Sciatic nerve (tissue), 2 donors: ENCODE data around the gene LHFPL2. TPM values are rescaled to one million over a fixed set of nuclear protein-coding genes. Genes with fewer than 3 reads are reported as not detected.

Experiments
- ATAC-seq: fragments of 200-7000 bp; cut with Tn5 transposase; one replicate; pipeline ENCODE4 v1.9.1; 2020; ENCODE audit warnings: mild to moderate bottlenecking, moderate library complexity
- DNase-seq: peaks from one replicate; pipeline ENCODE4 v3.0.0-alpha.2; 2020; ENCODE audit warnings: low spot score
- intact Hi-C: fragments of 100-400 bp; cut with DNase I; formaldehyde crosslinking; loops from one replicate; pipeline ENCODE4 v1.14.2; 2022
- total RNA-seq: library from RNA; stranded (reverse); fragmentation: NEBNext Ultra II Directional; extraction: Animal tissue kit (Norgen Biotek cat#: 25700); gene quantifications from one replicate; pipeline ENCODE4 v1.2.1, GENCODE V29; 2021
- donor health status: DM: no; HTN: no; CAD: no.
- donor health status: DM: no; HTN: no; CAD: no.

Gene LHFPL2
- total RNA-seq, 1 donor from 2014 or later, result 33.4 TPM

DNA sequence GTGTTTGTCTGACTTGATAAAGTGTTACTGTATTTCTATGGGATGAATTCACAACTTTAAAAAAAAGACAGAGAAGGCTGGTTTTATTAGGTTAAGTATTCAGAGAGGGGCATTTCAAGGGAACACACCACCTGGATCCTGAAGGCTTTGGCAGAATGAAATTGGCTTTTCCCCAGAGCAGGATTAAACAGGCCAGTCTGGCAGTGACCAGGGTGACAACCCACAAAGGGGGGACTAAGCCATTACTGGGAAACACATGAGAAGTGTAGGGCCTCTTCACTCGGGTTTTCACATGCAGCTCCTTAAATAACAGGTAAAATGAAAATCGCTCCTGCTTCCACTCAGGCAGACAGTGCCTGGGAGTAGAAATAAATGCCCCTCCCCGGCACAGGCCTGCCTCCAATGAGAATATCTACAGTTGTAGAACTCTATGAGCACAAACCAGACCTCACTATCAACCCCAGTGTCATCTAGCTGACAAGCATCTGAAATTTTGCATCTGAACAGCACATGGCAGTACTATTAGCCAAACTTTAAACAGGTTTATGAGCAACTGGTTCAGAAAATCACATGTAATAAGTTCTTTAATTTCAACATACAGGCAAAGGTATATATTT lies 85.8 kb downstream of the LHFPL2 start:
- DNase-seq (no peak), ATAC-seq (no peak)
- intact Hi-C loops, result no loop called here

DNA sequence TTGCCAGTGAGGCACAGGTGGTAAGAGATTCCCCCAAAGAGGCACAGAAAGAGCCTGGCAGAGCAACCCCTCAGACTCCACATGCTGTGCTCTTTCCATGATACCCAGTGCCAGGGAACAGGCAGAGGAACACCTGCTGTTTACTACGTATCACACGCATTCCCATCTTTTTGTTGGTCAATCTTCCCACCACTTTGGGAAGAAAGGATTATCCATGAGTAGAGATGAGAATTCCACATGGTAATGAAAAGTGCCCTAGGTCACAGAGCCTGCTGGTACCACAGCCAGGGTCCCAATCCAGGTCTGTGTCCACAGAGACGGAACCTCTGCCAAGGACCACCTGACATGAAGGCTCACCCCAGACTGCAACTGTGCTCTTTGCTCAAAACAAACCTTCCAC lies 86.6 kb downstream of the LHFPL2 start:
- DNase-seq, result no peak
- intact Hi-C loops, result no loop called here
- ATAC-seq, result no peak

DNA sequence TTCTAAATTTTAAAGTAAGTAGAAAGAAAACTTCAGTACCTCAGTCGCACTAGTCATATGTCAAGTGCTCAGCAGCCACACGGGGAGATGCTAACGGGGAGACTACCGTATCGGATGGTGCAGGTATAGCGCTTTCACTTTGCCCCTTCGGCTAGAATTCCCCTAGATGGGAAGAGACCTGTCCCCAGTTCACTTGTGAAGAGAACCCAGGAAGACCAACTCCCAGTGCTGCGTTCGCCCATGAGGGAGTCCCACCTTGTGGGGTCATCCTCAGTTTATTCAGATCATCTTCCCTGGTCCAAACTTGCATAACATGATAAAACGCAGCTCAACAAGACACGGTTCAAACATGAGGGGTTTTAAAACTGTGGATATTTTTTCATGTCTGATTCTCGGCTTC lies 87.3 kb downstream of the LHFPL2 start:
- DNase-seq, result no peak
- intact Hi-C loops, result no loop called here
- ATAC-seq, result no peak

DNA sequence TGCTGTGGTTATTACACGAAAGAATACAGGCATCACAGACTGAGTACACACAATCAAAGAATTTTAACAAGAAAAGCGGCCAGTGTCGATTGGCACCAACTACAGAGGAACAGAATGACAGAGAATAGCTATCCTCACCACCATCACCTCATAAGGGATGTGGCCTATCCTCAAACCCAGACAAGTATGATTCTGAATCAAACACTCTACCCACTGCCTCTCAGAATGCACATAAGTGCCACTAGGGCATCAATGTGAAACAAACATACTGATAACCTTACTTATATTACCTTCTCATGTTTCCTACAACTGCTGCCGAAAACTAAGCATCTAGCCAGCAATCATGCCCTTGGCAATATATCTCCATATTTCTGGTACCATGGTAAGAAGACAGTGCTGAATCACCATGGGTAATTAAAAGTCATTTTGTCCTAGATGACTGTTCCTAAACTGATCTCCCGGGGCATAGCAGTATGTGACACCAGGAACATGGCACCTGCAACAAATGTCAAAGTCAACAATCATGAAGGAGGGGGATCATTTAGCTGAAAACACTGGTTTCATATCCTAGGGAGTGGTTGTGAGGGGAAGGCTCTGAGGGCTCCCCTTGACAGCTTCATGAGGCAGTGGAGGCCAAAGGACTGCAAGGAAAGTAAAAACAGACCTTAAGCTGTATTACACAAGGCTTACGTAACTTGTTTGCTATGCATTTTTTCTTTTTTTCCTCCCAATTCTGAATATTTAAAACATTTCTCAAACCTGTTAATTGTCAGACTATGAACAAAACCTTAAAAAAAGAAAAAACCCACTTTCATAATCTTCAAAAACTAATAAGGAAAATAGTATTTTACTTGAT lies 88.3 kb downstream of the LHFPL2 start:
- DNase-seq, result no peak
- intact Hi-C loops, result no loop called here
- no peak for ATAC-seq

DNA sequence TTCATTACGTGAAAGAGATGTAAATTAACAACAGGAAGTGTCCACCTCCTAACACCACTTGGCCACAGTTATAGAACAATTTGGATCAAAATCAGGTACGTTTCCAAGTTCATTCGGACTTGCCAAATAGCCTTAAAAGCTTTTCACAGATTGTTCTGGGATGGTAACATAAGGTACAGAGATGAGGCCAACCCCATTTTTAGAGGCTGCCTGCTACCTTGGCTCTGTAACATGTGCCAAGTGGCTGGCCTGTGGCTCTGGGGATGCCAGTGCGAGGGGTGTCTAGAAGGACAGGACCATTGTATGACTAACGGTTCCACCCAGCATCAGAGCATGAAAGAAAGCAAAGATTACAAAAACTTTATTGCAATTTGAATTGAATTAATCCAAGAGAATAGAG lies 91.0 kb downstream of the LHFPL2 start:
- ATAC-seq, result no peak
- no peak for DNase-seq
- intact Hi-C loops, result no loop called here

DNA sequence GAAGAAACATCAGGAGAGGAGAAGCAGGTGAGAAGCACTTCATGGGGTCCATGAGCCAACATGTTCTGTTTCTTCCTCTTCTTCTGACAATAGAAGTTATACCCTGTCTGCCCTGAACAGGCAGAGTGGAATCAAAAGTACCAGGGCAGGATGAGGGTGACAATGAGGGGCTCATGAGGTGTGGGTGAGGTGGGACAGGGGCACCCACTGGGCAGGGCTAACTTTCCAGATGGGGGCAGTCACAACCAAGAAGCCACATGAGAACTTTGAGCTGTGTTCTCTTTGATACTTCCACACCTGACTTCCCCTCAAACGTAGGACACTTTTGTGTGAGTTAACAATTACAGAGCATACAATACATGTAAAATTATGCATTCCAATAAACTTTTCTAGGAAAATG lies 92.7 kb downstream of the LHFPL2 start:
- no peak for DNase-seq
- no peak for ATAC-seq
- intact Hi-C loops, result no loop called here

DNA sequence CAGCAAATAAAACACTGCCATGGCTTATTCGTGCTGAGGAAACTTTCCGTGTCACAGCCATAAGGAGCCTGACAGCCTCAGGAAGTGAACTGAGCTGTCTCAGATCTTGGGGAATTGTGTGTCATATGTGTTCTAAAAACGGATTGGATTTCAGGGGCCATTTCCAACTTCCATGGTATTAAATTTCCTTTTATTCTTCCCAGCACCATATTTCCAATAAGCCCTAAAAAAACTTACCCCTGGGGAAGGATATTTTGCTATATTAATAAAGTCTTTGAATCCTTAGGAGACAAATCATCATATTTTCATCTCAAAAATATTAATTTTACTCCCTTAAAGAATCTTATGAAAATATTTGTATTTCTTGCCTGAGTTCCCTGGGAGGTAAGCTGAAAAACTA lies 93.9 kb downstream of the LHFPL2 start:
- no peak for ATAC-seq

DNA sequence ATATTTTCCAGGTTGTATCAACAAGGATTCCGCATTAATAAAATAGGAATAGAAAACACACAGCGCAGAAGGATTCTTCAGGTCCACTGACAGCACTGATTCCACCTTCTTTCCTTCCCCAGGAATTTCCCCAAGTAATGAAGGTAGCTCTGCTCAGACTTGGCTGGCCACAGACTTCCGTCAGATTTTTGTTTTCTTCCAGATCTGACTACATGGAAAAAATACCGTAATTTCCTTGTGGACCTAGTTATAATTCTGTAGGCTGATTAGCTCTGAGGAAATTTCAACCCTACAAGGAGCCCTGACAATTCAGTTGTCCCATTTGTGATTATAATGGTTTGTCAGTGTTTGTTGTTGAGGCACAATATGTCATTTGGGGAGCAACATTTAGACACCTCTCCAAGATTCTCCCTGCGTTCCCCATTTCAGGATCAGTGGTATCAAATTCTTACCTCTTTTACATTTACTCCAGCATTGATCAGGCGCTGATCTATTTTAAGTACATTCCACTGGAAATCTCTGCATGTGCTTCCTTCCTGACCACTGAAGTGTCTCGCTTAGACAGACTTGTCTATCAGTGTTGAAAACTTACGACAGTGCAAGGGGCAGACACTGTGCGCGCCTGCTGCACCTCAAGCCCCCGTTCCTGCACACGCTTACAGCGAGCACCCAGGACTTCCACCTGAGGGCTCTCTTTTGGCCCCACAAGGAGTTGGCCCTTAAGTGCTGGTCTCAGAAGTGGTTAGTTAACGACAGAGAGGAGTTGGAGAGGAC lies 94.8 kb downstream of the LHFPL2 start:
- intact Hi-C loops, result no loop called here
- no peak for ATAC-seq

More for the DNA sequence above, 93.9 kb downstream of the LHFPL2 start:
- intact Hi-C loops, result no loop called here
- DNase-seq, result no peak

DNA sequence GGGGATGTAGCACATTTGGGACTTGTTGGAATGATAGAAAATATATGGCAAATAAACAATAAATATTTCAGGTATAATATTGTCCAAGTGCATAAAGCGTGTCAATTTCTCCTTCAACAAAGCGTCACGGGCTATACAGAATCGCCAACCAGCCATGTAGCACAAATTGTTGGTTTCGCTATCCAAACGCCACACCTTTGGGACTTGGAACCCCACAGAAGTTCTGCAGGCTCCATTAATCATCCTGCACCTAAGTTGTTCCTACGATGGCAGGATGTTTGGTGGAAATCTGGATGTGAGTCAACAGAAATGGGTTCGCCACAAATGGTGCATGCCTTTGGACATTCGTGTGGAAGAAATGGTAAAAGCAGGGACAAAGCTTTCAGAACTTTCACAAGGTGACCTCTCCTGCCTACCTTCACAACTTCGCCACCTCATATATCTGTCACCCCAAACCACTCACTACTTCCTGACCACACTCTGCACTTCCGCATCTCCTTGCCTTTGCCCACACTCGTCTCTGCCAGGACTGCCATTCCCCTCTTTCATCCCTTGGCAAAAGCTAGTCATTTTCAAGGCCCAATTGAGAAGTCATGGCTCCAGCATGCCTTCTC lies 95.7 kb downstream of the LHFPL2 start:
- intact Hi-C loops, result no loop called here

More for the DNA sequence above, 94.8 kb downstream of the LHFPL2 start:
- no peak for DNase-seq

DNA sequence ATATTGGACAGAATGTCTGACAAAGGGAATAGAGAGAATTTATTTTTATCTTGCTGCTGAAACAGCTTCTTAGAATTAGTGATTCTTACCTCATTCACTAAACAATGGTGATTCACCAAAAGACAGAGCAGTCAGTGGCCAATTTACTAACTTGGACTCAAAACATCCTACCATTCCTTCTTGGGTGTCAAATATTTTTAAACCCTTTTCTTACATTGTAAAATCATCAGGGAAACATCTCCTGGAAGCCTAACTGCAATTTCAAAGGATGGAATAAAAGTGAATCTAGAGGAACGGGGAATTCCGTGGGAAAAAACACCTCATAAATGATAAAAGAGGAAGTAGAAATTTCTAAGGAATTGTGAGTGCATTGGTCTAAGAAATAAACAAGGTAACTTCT lies 97.7 kb downstream of the LHFPL2 start:
- intact Hi-C loops, result no loop called here
- ATAC-seq, result no peak
- DNase-seq, result no peak

More for the DNA sequence above, 95.7 kb downstream of the LHFPL2 start:
- ATAC-seq (no peak), DNase-seq (no peak)

DNA sequence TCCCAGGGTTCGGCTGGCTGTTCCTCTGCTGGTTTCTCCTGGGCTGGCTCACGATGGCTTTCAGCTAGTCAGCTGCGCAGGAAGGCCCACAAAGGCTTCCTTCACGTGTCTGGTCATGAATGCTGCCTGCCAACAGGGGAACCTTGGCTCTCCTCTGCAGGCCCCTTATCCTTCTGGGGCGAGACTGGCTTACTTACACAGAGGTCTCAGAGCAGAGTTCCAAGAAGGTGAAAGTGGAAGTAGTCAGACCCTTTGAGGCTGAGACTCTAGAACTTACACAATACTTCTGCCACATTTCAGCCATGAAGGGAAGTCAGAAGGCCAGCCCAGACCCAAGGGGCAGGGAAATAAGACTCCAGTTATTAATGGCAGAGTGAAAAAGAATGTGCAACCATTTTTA lies 99.5 kb downstream of the LHFPL2 start:
- ATAC-seq (peak; percentile 64), DNase-seq (no peak)
- intact Hi-C loops, result loop anchor here (10.0 kb wide), 1 partner anchor 416 kb away; no protein-coding TSS in a partner anchor

DNA sequence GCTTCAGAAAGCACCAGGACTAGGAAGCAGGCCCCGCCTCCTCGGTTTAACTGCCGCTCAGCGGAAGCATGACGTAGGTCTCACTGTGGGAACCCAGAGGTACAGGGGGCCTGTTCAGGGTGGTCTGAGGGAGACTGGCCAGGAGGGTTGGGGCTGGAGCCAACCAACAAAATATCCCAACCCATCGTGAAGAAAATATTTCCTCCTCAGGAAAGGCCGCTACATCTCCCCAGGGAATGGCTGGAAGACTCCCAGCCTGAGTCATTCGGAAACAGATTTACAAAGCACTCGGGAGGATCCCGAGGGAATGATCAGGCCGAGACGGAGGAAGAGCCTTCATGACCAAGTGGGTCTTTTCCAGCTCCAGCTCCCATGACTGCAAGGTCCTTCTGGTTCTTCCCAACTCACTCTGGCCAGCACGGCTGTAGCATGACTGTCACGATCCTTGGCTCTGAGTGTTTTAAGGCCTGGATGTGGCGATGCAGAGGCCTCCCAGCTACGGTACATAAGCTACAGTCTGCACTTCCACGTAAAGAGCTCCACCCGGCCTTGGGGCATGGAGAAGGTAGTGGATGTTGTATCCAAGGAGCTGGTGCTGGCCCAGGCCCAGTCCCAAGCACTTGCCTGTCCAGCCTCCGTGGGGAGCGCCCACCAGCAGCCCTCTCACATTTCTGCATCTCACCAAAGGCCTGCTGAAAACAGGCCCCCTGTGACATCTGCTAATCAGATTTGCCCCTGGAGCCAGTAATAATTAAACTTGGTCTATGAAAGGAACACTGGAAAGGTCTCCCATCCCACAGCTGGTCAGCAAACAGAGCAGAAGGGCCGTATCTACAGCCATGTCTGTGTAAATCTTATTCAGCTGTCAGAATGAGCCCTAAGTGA lies 100.6 kb downstream of the LHFPL2 start:
- DNase-seq (peak; percentile 92), ATAC-seq (peak; percentile 89)
- intact Hi-C loops, result loop anchor here (10.0 kb wide), 1 partner anchor 417 kb away; no protein-coding TSS in a partner anchor

DNA sequence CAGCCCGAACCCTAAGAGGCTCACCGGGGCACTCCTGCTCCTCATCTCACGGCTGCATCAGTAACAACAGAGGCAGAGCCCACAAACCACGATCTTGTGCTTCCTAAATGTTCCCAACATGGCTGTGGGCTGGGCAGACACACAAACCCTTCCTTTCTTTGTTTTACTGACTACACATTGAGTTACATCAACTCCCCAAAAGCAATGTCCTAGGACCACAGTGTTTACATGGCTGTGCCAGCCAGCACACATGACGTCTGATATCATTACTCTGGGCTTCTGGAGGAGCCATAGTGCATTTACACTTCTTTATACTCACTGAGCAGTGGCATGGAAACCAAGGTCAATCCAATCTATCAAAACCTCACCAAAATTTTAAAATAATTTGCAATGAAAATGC lies 101.4 kb downstream of the LHFPL2 start:
- DNase-seq, result no peak
- intact Hi-C loops, result loop anchor here (10.0 kb wide), 1 partner anchor 418 kb away; no protein-coding TSS in a partner anchor
- ATAC-seq, result no peak

DNA sequence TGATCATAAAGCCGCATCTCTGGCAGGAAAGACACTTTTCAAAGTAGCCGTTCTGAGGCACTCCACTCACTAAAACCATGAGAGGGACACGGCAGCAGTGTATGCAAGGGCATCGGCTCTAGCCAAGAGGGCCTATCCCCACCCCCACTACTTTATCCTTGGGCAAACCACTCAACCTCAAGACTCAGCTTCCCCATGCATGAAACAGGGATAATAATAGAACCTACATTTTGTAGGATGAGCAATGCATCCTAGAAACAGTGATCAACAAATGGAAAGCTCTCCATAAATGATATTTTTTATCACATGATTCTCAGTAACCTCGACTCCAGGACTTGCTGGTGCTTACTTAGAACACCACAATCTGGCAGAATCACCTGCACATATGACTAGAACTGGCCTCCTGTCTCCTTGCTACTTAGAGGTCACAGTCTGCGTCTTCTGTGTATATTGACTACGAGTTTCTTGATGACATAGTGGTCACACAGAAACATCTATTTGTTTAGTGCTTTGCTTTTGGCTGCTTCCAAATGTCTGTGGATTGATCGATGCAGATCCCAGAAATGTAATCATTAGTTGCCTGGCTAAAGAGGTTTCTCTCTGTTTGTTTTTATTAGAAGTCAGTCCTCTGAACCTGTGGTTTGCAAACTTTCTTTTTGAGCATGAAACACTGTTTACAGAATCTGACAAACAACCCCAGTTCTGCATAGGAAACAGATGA lies 102.1 kb downstream of the LHFPL2 start:
- DNase-seq (no peak), ATAC-seq (no peak)
- intact Hi-C loops, result loop anchor here (10.0 kb wide), 1 partner anchor 418 kb away; no protein-coding TSS in a partner anchor

DNA sequence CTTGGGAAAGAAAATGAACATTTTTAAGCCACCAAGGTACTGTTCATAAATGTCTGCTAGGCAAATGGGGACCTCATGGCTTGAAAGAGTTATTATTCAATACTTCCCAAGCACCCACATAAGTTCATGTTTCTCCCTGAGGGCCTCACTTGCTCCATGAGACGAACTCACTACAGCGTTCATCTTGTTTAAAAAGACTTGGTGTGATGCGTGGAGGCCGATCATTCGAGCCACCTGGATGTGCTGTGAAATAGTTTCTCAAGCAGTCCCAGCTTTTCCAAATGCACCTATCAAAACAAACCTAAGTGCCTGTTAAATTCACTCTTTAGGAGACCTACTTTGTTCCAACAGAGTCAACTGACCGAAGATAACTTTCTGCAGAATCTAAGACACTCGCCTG lies 103.2 kb downstream of the LHFPL2 start:
- ATAC-seq, result no peak
- intact Hi-C loops, result loop anchor here (10.0 kb wide), 1 partner anchor 419 kb away; no protein-coding TSS in a partner anchor
- DNase-seq, result no peak

DNA sequence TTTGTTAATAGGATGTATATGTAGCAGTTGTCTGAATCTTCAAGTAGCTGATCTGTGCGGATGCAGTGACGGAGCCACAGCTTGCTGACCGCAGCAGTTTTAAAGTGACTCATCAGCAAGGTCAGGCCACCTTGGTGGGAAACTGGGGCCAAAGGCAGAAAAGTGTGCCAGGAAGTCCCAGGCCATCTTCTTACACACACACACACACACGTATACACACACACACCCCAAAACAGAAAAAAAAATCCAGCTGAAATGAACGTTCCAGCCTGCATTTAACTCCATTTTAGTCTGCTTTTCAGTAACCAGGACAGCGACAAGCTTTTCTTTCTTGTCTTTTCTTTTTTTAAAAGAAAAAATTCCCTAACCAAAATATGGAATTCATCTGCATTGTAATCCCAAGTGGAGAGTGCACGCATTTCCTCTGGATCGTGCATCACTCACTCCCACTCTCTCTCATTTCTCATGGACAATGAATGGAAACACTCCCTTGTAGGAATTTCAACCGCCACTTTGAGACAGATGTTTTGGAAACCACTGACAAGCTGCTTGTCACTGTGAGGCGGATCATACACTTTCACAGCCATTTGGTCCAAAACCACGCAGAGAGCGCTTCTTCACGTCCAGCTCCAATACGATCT lies 103.9 kb downstream of the LHFPL2 start:
- intact Hi-C loops, result loop anchor here (10.0 kb wide), 1 partner anchor 420 kb away; no protein-coding TSS in a partner anchor
- no peak for DNase-seq
- ATAC-seq, result no peak

DNA sequence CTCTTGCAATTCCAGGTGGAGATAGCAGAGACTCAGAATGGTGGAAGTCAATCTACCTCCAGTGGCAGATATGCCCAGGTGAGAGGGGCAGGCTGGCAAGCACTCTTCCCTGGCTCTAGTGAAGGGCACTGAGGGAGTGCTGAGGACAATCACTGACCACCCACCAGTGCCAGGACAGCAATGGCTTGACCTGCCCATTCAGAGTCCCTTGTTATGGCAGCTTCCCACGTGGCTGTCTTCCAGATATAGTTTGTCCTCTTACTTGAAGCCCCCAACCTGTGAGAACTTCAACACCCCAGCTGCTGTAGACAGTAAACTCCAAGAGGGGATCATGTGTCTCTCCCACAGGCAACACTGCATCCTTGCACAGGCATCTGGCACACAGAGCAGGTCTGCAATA lies 104.7 kb downstream of the LHFPL2 start:
- intact Hi-C loops, result loop anchor here (10.0 kb wide), 1 partner anchor 421 kb away; no protein-coding TSS in a partner anchor
- no peak for DNase-seq
- no peak for ATAC-seq
